C4-2B (cell line): ENCODE measurements around the gene RNF115.

Experiments used
- ZFX ChIP-seq: fragments of 450-650 bp; IDR thresholded peaks from 2 replicates; pipeline ENCODE4 v1.6.1; 2017
- TF ChIP-seq, protein P1 (sequence below): fragments of 450-650 bp; conservative IDR thresholded peaks from 2 replicates; pipeline ENCODE4 v1.5.1; 2017; ENCODE audit warnings: mild to moderate bottlenecking

DNA sequence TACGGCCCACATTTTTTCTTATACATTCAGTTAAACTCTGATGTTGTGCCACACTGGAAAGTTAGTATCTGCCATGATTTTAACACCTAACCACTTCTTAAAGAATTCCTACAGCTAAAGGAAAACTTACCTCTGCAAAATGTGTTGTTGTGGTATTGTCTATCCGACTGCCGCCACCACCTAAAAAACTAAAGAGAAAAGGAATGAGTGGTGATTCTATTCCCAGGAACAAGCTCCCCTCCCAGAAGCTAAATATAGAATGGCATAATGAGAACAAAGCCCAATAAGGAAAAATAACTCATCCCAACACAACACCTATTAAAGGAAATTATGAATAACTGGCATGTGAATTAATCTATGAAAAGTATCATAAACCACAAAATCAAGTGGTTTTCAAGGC is 39.5 kb downstream of the RNF115 start:
- TF ChIP-seq, protein P1, sequence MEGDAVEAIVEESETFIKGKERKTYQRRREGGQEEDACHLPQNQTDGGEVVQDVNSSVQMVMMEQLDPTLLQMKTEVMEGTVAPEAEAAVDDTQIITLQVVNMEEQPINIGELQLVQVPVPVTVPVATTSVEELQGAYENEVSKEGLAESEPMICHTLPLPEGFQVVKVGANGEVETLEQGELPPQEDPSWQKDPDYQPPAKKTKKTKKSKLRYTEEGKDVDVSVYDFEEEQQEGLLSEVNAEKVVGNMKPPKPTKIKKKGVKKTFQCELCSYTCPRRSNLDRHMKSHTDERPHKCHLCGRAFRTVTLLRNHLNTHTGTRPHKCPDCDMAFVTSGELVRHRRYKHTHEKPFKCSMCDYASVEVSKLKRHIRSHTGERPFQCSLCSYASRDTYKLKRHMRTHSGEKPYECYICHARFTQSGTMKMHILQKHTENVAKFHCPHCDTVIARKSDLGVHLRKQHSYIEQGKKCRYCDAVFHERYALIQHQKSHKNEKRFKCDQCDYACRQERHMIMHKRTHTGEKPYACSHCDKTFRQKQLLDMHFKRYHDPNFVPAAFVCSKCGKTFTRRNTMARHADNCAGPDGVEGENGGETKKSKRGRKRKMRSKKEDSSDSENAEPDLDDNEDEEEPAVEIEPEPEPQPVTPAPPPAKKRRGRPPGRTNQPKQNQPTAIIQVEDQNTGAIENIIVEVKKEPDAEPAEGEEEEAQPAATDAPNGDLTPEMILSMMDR = no peak
- no peak for TF ChIP-seq ZFX
